Measurements from ENCODE around the gene FLT3. TPM values are rescaled to one million over a fixed set of nuclear protein-coding genes. Genes with fewer than 3 reads are reported as not detected.
"Not testable (repeated sequence)": the region's sequence is repeated elsewhere in the genome, so short reads cannot be mapped to it uniquely, and the experiment has no call there.

The FLT3 gene
- total RNA-seq, 1 donor from 2014 or later: not detected

GRCh38 chr13:27973961-27974662 lies 126.3 kb downstream of the FLT3 start:
- no peak for DNase-seq (ENCODE audit: low read depth in 2 of 2)

DNA sequence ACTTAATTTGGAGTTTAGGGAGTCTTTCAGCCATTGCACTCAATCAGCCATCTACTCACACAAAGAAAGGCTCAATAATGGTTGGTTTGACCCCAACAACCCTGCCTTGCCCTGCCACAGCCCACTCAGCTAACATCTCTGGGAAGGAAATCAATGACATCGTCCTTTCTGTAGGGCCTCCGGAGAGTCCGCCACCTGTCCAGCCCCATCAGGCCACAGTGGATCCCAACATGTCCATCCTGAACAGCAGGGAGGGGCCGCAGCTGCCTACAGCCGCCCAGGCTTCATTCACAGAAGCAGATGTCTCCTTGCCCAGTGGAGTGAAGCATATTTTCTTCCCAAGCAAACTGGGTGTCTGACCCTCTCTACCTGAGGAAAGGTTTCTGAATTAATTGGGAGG lies 127.1 kb downstream of the FLT3 start:
- DNase-seq (ENCODE audit: low read depth in 2 of 2): no peak

DNA sequence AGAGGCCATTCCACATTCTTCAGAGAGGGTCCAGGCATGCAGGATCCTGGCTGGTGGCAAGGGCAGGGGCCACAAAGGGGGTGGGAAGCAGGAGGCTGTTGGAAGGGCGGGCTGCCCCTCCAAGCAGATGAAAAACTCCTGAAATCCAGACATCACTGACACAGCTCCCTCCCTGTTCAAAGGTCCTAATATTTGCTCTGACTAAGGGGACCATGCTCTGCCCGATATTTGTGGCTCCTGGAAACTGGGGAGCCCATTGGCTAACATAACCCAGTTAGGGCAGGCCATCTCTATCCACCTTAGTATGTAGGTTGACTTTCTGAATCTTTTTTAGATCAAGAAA lies 127.9 kb downstream of the FLT3 start:
- DNase-seq (ENCODE audit: low read depth in 2 of 2): no peak

DNA sequence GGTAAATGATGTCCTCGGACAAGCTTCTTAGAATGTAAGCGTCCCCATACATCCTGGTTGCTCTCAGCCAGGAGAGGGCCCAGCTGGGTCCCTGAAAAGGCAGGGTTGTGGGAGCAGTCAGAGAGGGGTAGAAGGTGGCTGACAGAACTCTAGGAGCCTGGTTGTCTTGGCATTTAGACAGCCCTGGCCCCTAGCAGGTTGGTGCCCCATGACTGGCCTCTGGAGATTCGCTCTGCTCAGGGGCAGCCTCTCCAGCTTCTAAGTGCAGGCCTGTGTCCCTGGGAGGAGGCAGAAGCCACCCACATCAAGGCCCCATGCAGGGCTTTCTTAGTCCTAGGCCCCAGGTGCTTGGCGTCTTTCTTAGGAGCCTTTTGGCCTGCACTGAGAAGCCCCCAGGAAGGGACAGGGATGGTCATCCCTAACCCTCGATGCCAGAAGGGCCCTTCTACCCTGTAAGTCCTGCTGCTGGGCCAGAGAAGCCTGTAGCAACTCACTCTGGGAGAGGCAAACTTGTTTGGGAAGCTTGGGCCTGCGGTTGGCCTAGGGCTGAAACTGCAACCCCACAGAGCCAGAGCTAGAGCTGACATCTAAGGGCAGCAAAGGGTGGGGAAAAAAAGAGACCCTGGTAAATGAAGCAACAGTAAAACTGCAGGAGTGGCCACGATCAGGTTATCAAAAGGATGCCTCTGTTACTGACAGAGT lies 128.4 kb downstream of the FLT3 start:
- DNase-seq (ENCODE audit: low read depth in 2 of 2): no peak

DNA sequence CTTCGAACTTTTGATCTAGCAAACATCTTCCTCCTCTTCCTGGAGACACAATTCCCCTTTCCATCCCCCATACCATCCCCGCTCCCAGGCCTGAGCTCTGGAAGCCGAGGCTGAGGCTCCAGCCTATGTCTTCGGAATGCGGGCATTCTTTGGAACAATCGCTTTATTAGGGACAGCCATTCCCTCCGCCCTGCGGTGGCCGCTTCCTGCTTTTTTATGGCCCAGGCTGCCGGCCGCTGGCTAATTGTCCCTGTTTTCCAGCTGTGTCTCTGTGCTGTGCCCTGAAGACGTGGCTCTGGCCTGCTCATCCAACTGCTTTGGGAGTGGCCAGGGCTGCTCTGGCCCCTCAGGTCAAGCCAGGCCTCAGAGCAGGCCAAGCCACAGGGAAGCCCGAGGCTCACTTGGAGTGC lies 129.1 kb downstream of the FLT3 start:
- DNase-seq (ENCODE audit: low read depth in 2 of 2): no peak

DNA sequence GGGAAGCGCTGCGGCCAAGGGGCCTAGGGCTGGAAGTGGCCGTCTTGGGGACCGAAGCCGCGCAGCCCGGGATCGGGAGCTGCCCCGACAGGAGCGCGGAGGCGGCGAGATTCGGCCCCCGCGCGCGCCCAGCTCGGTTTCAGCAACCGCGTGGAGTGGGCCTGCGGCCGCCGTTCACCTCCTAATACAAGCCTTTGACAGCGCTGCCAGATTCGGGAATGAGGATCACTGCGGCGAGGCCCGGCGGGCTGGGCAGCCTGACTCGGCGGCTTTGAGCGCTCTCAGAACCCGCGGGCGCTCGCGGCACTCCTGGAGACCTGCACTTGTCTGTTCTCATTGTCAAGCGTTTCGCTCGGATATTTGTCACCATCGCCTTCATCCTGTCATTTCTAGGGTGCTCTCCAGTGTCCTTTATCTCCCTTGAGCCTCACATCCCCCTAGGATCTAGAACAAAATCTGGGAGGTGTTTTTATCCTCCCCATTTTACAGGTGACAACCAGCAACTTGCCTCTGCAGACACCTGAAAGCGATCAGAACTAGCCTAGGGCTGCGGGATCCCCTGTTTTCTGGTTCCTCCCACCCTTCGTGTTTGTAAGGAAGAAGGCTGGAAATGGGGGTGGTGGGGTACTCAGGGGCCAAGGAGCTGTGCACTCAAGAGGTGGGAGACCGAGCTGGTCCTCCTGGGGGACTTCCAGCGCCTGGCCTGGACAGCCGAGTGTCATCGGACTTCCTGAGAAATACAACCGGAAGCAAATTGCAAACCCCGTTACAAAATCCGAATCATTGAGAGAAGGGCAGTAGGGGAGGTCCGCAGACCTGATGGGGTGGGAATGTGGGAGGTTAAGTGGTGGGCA lies 129.8 kb downstream of the FLT3 start:
- no peak for DNase-seq (ENCODE audit: low read depth in 2 of 2)

- no peak for DNase-seq (ENCODE audit: low read depth in 2 of 2)
Measured at GRCh38 chr13:27969866-27970229, 130.5 kb downstream of the FLT3 start.

- DNase-seq (ENCODE audit: low read depth in 2 of 2): no peak
Measured at GRCh38 chr13:27969082-27969865, 131.1 kb downstream of the FLT3 start, which contains the start of gene CDX2. CDX2 (minus strand) TSS chr13:27969315; CDS start chr13:27969006, 309 bp downstream.

DNA sequence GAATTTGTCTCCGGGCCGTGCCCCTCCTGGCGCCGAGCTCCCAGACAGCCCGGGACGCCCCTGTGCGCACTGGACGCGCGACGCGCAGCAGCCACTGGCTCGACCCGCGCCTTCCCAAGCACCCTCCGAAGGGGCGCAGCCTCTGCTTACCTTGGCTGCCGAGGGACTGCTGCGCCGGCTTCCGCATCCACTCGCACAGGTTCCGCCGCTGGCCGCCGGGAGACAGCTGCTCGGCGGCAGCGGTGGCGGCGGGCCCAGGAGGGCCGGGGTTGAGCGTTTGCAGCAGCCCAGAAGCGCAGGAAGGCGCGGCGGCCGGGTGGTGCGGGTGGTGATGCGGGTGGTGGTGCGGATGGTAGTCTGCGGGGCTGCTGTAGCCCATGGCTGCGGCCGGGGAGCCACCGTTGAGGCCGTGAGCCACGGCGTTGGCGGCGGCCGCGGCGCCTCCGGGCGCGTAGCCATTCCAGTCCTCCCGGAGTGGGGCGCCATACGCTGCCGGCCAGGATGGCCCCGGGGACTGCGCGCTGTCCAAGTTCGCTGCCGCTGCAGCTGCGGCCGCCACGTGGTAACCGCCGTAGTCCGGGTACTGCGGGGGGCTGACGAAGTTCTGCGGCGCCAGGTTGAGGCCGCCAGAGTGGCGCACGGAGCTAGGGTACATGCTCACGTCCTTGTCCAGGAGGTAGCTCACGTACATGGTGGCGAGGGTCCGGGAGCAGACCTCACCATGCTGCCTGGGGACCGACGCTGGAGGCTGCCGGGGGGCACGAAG lies 131.9 kb downstream of the FLT3 start:
- no peak for DNase-seq (ENCODE audit: low read depth in 2 of 2)

GRCh38 chr13:27967736-27968315 lies 132.6 kb downstream of the FLT3 start:
- no peak for DNase-seq (ENCODE audit: low read depth in 2 of 2)

DNA sequence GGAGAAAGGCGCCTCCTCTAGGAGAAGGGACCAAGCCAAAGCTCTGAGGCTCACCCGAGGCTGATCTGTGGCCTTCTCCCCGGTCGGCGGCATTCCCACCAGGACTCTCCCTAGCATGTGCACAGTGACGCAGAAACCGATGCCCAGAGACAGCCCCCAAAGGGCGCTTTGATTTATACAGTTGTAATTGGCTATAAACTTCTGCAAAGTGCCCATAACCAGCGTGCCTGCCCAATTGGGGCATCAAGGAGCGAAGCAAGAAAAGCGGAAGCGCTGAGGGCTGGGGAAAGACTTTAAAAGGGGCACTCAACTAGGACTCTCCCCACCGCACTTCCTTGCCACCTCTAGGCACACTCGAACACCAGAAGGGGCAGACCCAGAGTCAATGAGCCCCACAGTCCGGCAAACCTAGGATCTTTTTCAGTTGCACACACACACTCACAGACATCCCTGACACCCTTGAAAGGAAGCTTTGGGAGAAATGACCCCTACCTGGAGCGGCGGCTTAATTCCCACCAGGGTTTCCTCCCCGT lies 133.1 kb downstream of the FLT3 start:
- DNase-seq (ENCODE audit: low read depth in 2 of 2): no peak

DNA sequence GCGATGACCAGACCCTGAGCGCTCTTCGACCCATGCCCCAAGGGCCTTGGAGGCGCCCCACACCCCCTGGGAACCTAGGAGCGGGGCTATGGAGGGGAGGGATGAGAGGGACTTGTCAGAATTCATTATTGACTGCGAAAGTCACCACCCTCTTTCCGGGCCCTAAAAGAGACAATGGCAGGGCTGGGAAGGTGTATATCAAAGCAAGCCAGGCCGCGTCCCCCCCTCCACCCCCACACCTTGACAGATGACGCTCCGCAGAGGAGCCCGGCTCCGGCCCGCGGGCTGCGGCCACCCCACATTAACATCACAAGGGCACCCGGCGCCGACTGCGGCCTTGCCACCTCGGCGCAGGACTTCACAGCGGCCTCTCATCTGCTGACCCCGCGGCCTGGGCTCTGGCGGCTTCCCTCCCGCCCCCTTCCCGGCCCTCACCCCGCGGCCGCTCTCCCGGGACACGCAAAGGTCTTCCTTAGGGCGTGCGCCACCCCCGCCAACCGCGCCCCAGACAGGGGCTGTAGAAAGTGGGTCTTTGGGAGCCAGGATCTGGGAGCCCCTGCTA lies 133.7 kb downstream of the FLT3 start:
- no peak for DNase-seq (ENCODE audit: low read depth in 2 of 2)

GRCh38 chr13:27965740-27966640 lies 134.4 kb downstream of the FLT3 start:
- no peak for DNase-seq (ENCODE audit: low read depth in 2 of 2)

DNA sequence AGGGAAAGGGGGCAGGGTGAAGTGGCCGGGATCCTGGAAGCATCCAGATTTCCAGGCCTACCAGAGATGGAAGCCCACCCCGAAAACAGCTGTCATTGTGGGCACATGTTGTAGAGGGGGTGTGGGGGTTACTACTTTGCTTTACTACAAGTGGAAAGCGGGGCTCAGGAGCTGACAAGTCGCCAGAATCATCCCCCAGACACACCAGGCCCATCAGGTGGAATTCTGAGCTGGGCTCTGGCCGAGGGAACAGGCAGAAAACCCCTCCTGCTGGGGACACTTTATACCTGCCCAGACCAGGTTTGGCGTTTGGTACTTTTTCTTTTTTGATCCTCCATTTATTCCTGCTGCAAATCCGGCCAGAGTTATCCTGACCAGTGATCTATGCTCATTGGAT lies 135.0 kb downstream of the FLT3 start:
- DNase-seq (ENCODE audit: low read depth in 2 of 2): no peak

GRCh38 chr13:27964741-27965323 lies 135.5 kb downstream of the FLT3 start:
- DNase-seq (ENCODE audit: low read depth in 2 of 2): no peak

- not testable (repeated sequence) for DNase-seq (ENCODE audit: low read depth in 2 of 2)
Measured at GRCh38 chr13:27964206-27964605, 136.2 kb downstream of the FLT3 start.

GRCh38 chr13:27963491-27963890 lies 136.9 kb downstream of the FLT3 start:
- DNase-seq (ENCODE audit: low read depth in 2 of 2): no peak

DNA sequence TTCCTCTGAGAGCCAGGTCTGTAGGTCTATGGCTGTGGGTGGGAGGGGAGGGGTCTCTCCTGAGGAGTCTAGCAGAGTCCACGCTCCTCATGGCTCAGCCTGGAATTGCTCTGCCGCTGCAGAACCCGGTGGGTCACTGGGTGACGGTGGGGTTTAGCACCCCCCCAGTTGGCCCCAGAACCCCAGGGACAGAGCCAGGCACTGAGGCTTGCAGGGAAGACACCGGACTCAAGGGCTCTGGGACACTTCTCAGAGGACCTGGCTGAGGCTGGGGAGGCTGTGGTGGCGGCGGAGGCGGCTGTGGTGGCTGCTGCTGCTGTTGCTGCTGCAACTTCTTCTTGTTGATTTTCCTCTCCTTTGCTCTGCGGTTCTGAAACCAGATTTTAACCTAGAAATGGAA lies 137.4 kb downstream of the FLT3 start:
- DNase-seq (ENCODE audit: low read depth in 2 of 2): no peak
